GM18502 (cell line): ENCODE results near the gene PHLDA2.

Experiments
- ATAC-seq: cut with Tn5 transposase; IDR thresholded peaks from one replicate; pipeline ENCODE4 v1.9.1; 2021; ENCODE audit warnings: mild to moderate bottlenecking; ENCODE audit not compliant: unreplicated experiment, poor library complexity

The PHLDA2 gene, protein sequence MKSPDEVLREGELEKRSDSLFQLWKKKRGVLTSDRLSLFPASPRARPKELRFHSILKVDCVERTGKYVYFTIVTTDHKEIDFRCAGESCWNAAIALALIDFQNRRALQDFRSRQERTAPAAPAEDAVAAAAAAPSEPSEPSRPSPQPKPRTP

GRCh38 chr11:2928605-2929530, at the start of gene PHLDA2:
PHLDA2 (minus strand) TSS chr11:2929420; CDS start chr11:2929364, 56 bp downstream.
- no peak for ATAC-seq

GRCh38 chr11:2977113-2977512, 47.9 kb upstream of the PHLDA2 start:
- no peak for ATAC-seq

GRCh38 chr11:2976294-2977063, 47.3 kb upstream of the PHLDA2 start:
- no peak for ATAC-seq

DNA sequence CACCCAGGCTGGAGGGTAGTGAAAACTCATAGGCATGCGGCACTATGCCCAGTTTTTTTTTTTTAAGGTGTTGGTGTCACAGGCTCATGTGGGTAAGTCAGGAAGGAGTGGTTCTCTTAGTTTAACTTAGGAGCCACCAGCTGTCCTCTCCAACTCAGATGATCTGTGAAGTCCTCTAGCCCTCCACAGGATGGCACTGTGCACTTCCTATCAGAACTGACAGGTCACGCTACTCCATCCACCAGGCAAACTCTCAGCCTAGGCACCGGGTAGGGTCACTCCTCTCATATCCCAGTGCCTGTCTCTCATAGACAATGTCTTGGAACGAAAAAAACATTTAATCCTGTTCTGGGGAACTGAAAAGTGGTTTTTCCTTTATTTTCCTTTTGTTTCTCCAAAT, 46.4 kb upstream of the PHLDA2 start:
- ATAC-seq, result no peak

GRCh38 chr11:2974272-2974671, 45.1 kb upstream of the PHLDA2 start:
- no peak for ATAC-seq

- ATAC-seq, result no peak
Measured at GRCh38 chr11:2968341-2968900, 39.2 kb upstream of the PHLDA2 start.

- no peak for ATAC-seq
Measured at GRCh38 chr11:2964782-2965181, 35.6 kb upstream of the PHLDA2 start.

GRCh38 chr11:2963761-2964160, 34.5 kb upstream of the PHLDA2 start:
- ATAC-seq, result no peak

DNA sequence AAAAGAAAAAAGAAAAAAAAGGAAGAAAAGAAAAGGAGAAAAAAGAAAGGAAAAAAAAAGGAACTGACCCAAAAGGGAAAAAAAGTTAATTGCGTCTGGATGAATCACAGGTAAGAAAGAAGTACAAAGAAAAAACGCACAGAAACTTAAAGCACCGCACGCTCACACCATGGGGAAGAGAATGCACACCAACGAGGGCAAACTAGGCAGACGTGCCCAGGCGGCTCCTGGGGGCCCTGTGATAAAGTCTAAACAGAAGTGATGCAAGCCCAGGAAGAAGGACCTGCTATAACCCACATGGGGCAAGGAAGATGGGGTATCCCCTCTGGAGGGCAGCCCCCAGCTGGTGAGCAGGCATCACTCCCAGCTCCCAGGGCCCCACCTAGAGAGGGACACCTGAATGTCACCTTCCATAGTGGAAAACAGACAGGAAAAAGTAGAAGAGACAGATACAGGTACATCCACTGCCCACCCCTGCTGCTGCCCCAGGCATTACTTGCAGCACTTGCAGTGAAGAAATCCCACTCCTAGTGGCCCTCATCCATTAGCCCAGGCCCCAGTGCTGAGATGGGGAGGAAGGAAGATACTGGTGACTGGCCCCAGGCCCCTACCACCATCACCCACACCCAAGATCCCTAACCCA, 34.0 kb upstream of the PHLDA2 start:
- ATAC-seq, result no peak

DNA sequence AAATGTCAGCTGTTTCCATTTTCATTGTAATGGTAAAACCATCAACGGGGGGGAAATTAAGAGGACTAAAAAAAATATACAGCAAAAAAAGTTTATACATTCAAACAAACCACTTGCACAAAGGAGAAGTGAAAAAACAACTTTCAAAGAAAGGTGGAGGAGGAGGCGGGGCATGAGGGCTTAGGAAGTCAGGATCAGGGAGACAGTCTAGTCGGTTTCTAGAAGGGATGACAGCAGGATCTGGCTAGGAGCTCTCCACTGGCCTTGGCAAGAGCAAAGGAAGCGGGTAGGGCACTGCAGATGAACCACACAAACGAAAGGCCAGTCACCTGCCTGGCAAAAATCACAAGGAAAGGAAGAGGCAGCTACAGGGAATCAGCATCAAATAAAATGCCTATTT, 31.9 kb upstream of the PHLDA2 start:
- no peak for ATAC-seq

DNA sequence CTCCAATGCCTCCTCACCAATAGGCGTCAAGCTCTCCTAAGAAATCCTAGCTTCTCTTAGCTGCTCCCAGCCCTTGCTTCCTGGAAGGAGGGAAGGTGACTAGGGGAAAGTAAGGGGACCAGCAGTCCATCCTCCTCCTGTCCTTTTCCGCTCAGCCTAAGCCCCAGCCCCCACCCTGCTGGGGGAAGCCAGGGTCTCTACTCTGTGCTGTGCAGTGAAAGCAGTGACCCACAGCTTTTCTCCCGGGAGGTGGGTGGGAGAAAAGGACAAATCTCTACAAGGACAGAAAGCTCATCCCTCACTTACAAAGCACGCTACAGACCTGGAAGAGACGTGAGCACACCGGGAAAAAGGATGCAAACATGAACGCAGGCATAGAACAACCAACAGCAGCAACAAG, 30.9 kb upstream of the PHLDA2 start:
- ATAC-seq, result no peak

GRCh38 chr11:2958251-2958650, 29.0 kb upstream of the PHLDA2 start:
- ATAC-seq, result no peak

GRCh38 chr11:2955906-2956476, 26.8 kb upstream of the PHLDA2 start:
- no peak for ATAC-seq

DNA sequence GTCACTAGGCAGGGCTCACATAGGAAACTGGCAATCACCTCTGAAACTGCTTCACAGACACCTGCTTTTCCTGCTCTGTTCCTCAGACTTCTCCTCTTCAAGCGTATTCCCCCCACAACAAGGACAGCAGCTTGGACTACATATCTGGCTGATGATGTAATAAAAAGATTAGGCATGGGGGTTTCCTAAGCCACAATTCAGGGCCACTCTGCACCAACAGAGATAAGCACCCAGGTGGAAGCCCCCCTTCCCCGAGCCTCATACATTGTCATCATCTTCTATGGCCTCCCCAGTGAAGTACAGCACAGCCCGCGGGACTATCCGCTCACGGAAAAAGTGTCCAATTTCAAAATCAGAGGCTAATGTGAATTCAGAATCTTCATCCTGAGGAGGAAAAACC, 25.0 kb upstream of the PHLDA2 start:
- no peak for ATAC-seq

DNA sequence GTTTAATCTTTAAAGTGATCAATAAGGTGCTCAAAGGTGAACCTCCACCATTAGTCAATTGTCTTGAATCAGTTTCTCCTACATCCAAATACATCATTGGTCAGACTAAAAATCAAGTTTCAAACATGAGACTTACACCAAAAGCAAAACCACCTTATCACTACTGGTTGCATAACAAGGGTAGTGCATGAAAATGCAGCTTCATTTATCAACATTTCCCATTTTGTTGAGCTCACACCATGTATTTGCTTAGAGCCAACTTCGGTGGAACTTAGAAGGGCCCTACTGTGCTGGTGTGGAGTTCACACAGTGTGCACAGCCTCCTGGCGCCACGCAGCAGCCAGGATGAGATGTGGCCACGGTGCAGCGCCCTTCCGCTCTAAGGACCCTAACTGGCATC, 23.1 kb upstream of the PHLDA2 start:
- no peak for ATAC-seq

- ATAC-seq, result no peak
Measured at GRCh38 chr11:2951231-2952110, 22.3 kb upstream of the PHLDA2 start.

DNA sequence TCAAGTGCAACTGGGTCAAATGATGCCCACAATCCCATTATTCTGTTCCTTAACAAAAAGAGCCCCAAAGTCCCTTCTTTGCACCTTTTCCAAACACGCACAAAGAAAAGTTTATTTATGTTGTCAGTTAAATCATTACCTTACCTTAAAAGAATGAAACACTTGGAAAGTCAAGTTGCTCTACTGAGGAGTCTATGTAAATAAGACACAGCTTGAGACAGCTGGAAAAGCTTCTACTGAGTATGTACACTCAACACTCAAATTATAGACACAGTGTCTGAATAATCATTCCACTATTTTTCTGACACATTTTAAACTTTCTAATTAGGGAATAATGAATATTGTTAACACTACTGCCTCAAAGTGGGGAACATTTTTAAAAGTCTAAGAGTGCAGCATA, 21.6 kb upstream of the PHLDA2 start:
- ATAC-seq, result no peak

- ATAC-seq, result no peak
Measured at GRCh38 chr11:2949920-2950319, 20.7 kb upstream of the PHLDA2 start.

GRCh38 chr11:2947744-2948143, 18.5 kb upstream of the PHLDA2 start:
- no peak for ATAC-seq
